ENCODE measurements around the gene GMEB2.
A peak's percentile ranks its signal among the peaks of the same experiment; 100 is the strongest.
"Not testable (repeated sequence)": the region's sequence is repeated elsewhere in the genome, so short reads cannot be mapped to it uniquely, and the experiment has no call there.

GMEB2 gene

GRCh38 chr20:63626424-63627128, at the start of gene GMEB2:
Gene GMEB2 (minus strand): TSS chr20:63627101. CDS start chr20:63619397, 7,704 bp downstream.
- no peak for DNase-seq

GRCh38 chr20:63675681-63676368, 48.9 kb upstream of the GMEB2 start:
- DNase-seq = no peak

- no peak for DNase-seq
Measured at GRCh38 chr20:63673951-63674350, 47.0 kb upstream of the GMEB2 start.

GRCh38 chr20:63672666-63673065, 45.8 kb upstream of the GMEB2 start:
- DNase-seq = no peak

GRCh38 chr20:63671695-63672094, 44.8 kb upstream of the GMEB2 start:
- DNase-seq = not testable (repeated sequence)

- DNase-seq = no peak
Measured at GRCh38 chr20:63668351-63668750, 41.5 kb upstream of the GMEB2 start.

- DNase-seq = no peak
Measured at GRCh38 chr20:63667858-63668257, 41.0 kb upstream of the GMEB2 start.

GRCh38 chr20:63665708-63666107, 38.8 kb upstream of the GMEB2 start:
- DNase-seq = no peak

GRCh38 chr20:63664861-63665594, 38.1 kb upstream of the GMEB2 start:
- no peak for DNase-seq

GRCh38 chr20:63664143-63664851, 37.4 kb upstream of the GMEB2 start:
- no peak for DNase-seq

- DNase-seq = no peak
Measured at GRCh38 chr20:63663332-63664066, 36.6 kb upstream of the GMEB2 start.

GRCh38 chr20:63662813-63663189, 35.9 kb upstream of the GMEB2 start:
- no peak for DNase-seq

- no peak for DNase-seq
Measured at GRCh38 chr20:63661959-63662812, 35.3 kb upstream of the GMEB2 start.

GRCh38 chr20:63661108-63661507, 34.2 kb upstream of the GMEB2 start:
- no peak for DNase-seq

- no peak for DNase-seq
Measured at GRCh38 chr20:63660622-63661021, 33.7 kb upstream of the GMEB2 start.

- not testable (repeated sequence) for DNase-seq
Measured at GRCh38 chr20:63660174-63660573, 33.3 kb upstream of the GMEB2 start.

GRCh38 chr20:63659370-63659769, 32.5 kb upstream of the GMEB2 start:
- DNase-seq = no peak

GRCh38 chr20:63658749-63659187, 31.9 kb upstream of the GMEB2 start:
- DNase-seq = no peak

- peak; percentile 90 for DNase-seq
Measured at GRCh38 chr20:63657937-63658748, 31.2 kb upstream of the GMEB2 start, which contains the start of gene RTEL1. Gene RTEL1 (plus strand): TSS chr20:63658312. CDS start chr20:63659403, 1,091 bp downstream.

GRCh38 chr20:63657260-63657936, 30.5 kb upstream of the GMEB2 start:
- peak; percentile 41 for DNase-seq
